Prostate gland (tissue), 2 donors: Measurements from ENCODE around the gene PHKG2. TPM values are rescaled to one million over a fixed set of nuclear protein-coding genes. Genes with fewer than 3 reads are reported as not detected.

Source experiments
- DNase-seq: peaks from one replicate; pipeline ENCODE4 v3.0.0-alpha.2; 2019; ENCODE audit warnings: low spot score
- H3K27ac ChIP-seq, 2 donors: fragments of 200-600 bp; sonication (generic); 2 replicates each; pipeline ENCODE4 v1.5.1; 2017 to 2019
- H3K27me3 ChIP-seq: fragments of 200-600 bp; sonication (generic); replicated peaks from 2 replicates; pipeline ENCODE4 v1.5.1; 2019; ENCODE audit not compliant: insufficient read depth
- H3K36me3 ChIP-seq, 2 donors: fragments of 200-600 bp; sonication (generic); 1 replicate in 1 of 2; 2 replicates in 1 of 2; pipeline versions ENCODE4 v1.5.1 to v1.8.1; 2017 to 2019
- H3K4me1 ChIP-seq: fragments of 200-600 bp; sonication (generic); replicated peaks from 2 replicates; pipeline ENCODE4 v1.5.1; 2019
- H3K4me3 ChIP-seq, 2 donors: fragments of 200-600 bp; sonication (generic); 2 replicates each; pipeline ENCODE4 v1.5.1; 2017 to 2019
- H3K9me3 ChIP-seq: fragments of 200-600 bp; sonication (generic); 2 replicates; pipeline ENCODE4 v1.5.1; 2017
- CTCF ChIP-seq, 4 experiments: fragments of 200-600 bp in 2 of 4; fragments of 450-650 bp in 2 of 4; sonication (generic) in 2 of 4; IDR thresholded peaks; 1 replicate in 3 of 4; 2 replicates in 1 of 4; pipeline ENCODE4 v1.5.1; 2016 to 2019; ENCODE audit warnings: antibody characterized with exemption in 4 of 4, mild to moderate bottlenecking in 2 of 4, moderate library complexity in 2 of 4
- POLR2A ChIP-seq: fragments of 450-650 bp; IDR thresholded peaks from one replicate; pipeline ENCODE4 v1.6.1; 2016; ENCODE audit warnings: antibody characterized with exemption, mild to moderate bottlenecking
- POLR2AphosphoS5 ChIP-seq: sonication (generic); formaldehyde crosslinking; IDR thresholded peaks from one replicate; pipeline ENCODE4 v1.6.1; 2017; ENCODE audit warnings: antibody characterized with exemption
- WGBS: methylation state at CpG from one replicate; pipeline ENCODE4 v1.1.5; 2018; 5-methylcytosine and 5-hydroxymethylcytosine counted together
- intact Hi-C: fragments of 100-400 bp; cut with DNase I; formaldehyde crosslinking; loops from one replicate; pipeline ENCODE4 v1.14.2; 2022
- total RNA-seq, 2 donors: library from RNA; depleted of rRNA; stranded (reverse); fragments of >200 nt; gene quantifications; one replicate each; pipeline ENCODE4 v1.1.0, GENCODE V29; 2016

Gene PHKG2
- total RNA-seq, 2 donors from 2014 or later, result 37.2 to 45.2 TPM

GRCh38 chr16:30745082-30745481 lies 3.1 kb upstream of the PHKG2 start:
- Histone ChIP-seq H3K27ac (no peak overlapping the region), H3K9me3 (no peaks in the 10 kb centered on the region), H3K27me3 (no peaks in the 10 kb centered on the region), H3K4me1 (peaks cover 8% of the 10 kb centered on the region), H3K36me3 (no peaks in the 10 kb centered on the region), H3K4me3 (no peak overlapping the region)
- WGBS, result 63% methylated on average over 2 of the region's 2 CpGs
- no peak for TF ChIP-seq POLR2A
- intact Hi-C loops, result no loop called here
- no peak for DNase-seq

DNA sequence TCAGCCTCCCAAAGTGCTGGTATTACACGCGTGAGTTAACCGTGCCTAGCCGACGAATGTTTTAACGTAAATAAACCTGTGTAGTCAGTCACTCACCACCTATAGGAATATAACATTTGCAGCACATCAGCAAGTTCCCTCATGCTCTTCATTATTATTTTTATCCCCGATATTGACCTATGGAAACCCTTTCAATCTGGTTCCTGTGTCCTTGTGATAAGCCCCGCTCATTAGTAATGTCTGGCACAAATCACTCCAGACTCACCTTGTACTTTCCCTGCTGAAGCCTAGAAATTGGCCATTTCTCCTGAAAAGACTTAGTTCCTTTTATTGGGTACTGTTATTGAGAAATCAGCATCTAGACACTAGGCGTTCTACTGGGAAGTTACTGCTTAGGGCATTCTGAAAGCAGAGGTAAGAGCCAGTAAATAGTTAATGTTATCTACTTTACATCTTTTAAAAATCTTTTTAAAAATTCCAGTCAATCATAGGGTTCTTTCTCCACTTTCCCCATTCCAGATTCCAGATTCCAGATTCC lies 1.5 kb upstream of the PHKG2 start:
- intact Hi-C loops, result loop anchor here (2.0 kb wide), 1 partner anchor 14 kb away; no protein-coding TSS in a partner anchor
- 95% methylated on average over 9 of the region's 9 CpGs for WGBS
- H3K27ac ChIP-seq, result peak overlapping the region in 1 of 2 donors; percentile 78
- H3K9me3 ChIP-seq, result no peaks in the 10 kb centered on the region
- no peaks in the 10 kb centered on the region for H3K36me3 ChIP-seq
- TF ChIP-seq CTCF (IDR thresholded peaks at IDR 0.05), result no peak
- TF ChIP-seq POLR2AphosphoS5, result no peak
- TF ChIP-seq POLR2A, result no peak
- no peak for DNase-seq
- H3K27me3 ChIP-seq, result no peaks in the 10 kb centered on the region
- no peak overlapping the region for H3K4me3 ChIP-seq
- no peaks in the 10 kb centered on the region for H3K4me1 ChIP-seq

DNA sequence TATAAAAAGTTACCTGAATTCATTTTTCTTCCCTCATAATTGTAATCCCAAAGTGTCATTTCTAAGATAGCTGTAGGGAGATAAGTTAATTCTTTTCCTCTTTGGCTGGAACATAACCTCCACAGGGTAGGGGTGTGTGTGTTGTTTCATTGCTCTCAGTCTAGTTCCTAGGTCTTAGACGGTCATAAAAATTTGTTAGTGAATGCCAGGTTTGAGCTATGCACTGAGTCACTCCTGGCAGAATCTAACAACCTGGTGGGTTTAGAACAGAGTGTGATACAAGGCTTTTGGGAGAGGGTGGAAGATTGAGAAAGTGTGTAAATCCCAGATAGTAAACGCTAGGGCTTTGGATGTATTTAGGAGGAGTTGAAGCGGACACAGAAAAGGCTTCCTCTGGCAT lies 894 bp upstream of the PHKG2 start:
- TF ChIP-seq POLR2A, result no peak
- TF ChIP-seq CTCF (IDR thresholded peaks at IDR 0.05), result no peak
- TF ChIP-seq POLR2AphosphoS5, result no peak
- no peaks in the 10 kb centered on the region for H3K36me3 ChIP-seq
- no peaks in the 10 kb centered on the region for H3K4me1 ChIP-seq
- peak overlapping the region; percentile 75 to 78 for H3K27ac ChIP-seq
- no peak for DNase-seq
- intact Hi-C loops, result loop anchor here (2.0 kb wide), 1 partner anchor 13 kb away; no protein-coding TSS in a partner anchor
- no peaks in the 10 kb centered on the region for H3K9me3 ChIP-seq
- 26% methylated on average over 3 of the region's 3 CpGs for WGBS
- no peaks in the 10 kb centered on the region for H3K27me3 ChIP-seq
- peak overlapping the region in 1 of 2 donors; percentile 95 for H3K4me3 ChIP-seq

DNA sequence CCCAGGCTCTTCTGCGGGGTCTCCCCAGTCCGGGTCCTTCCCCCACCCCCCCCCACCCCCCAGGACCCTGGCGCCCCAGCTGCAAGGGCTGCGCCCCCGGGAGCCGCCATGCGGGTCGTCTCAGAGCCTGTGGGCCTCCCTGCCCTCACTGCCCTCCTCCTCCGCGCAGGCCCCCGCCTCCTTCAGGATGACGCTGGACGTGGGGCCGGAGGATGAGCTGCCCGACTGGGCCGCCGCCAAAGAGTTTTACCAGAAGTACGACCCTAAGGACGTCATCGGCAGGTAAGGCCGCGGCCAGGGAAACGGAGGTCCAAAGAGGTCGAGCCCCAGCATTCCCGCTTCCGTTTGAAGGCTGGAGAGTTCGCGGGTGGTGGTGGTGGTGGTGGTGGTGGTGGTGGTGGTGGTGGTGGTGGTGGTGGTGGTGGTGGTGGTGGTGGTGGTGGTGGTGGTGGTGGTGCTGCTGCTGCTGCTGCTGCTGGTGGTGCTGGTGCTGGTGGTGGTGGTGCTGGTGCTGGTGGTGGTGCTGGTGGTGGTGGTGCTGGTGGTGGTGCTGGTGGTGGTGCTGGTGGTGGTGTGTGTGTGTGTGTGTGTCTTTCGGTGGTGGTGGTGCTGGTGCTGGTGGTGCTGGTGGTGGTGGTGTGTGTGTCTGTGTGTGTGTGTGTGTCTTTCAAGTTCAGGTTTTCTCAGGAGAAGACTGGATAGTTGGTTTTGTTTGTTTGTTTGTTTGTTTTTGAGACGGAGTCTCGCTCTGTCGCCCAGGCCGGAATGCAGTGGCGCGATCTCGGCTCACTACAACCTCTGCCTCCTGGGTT lies 615 bp downstream of the PHKG2 start:
- WGBS, result 17% methylated on average over 30 of the region's 36 CpGs
- H3K27ac ChIP-seq, result peak overlapping the region; percentile 76 to 78

DNA sequence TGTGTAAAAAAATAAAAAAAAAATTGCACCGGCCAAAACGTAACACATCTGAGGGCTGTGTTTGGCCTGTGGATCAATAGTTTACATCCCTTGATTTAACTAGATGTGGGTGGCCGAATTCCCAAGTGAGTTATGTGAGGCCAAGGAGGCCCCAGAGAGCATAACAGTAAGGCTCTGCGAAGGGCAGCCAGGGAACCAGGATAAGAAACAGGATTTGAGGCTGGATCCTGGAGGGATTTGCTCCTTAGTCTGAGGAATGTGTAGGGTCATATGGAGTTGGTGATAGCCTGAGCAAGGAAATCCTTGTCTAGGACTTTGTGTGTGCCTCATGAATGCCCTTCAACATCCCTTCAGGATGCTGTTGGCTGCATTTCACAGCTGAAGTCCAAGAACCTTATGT lies 2.0 kb downstream of the PHKG2 start:
- Histone ChIP-seq H3K4me1 (no peaks in the 10 kb centered on the region), H3K36me3 (no peaks in the 10 kb centered on the region), H3K4me3 (no peak overlapping the region), H3K27me3 (no peaks in the 10 kb centered on the region), H3K27ac (no peak overlapping the region), H3K9me3 (no peaks in the 10 kb centered on the region)
- no peak for TF ChIP-seq POLR2A
- TF ChIP-seq CTCF (IDR thresholded peaks at IDR 0.05), result no peak
- TF ChIP-seq POLR2AphosphoS5, result no peak
- intact Hi-C loops, result no loop called here
- 81% methylated on average over 4 of the region's 4 CpGs for whole genome bisulfite sequencing
- DNase-seq, result no peak

More for the DNA sequence above, 615 bp downstream of the PHKG2 start:
- Histone ChIP-seq H3K36me3 (no peaks in the 10 kb centered on the region), H3K4me1 (no peaks in the 10 kb centered on the region), H3K9me3 (no peaks in the 10 kb centered on the region), H3K4me3 (peak overlapping the region; percentile 86 to 95), H3K27me3 (no peaks in the 10 kb centered on the region)
- intact Hi-C loops, result no loop called here
- DNase-seq, result no peak
- TF ChIP-seq POLR2AphosphoS5, result no peak
- TF ChIP-seq POLR2A, result no peak
